GM18498 (cell line): Measurements from ENCODE around the gene FLT4.

Experiments
- ATAC-seq: cut with Tn5 transposase; IDR thresholded peaks from one replicate; pipeline ENCODE4 v1.9.1; 2021; ENCODE audit warnings: mild to moderate bottlenecking, moderate library complexity; ENCODE audit not compliant: unreplicated experiment

The FLT4 gene

DNA sequence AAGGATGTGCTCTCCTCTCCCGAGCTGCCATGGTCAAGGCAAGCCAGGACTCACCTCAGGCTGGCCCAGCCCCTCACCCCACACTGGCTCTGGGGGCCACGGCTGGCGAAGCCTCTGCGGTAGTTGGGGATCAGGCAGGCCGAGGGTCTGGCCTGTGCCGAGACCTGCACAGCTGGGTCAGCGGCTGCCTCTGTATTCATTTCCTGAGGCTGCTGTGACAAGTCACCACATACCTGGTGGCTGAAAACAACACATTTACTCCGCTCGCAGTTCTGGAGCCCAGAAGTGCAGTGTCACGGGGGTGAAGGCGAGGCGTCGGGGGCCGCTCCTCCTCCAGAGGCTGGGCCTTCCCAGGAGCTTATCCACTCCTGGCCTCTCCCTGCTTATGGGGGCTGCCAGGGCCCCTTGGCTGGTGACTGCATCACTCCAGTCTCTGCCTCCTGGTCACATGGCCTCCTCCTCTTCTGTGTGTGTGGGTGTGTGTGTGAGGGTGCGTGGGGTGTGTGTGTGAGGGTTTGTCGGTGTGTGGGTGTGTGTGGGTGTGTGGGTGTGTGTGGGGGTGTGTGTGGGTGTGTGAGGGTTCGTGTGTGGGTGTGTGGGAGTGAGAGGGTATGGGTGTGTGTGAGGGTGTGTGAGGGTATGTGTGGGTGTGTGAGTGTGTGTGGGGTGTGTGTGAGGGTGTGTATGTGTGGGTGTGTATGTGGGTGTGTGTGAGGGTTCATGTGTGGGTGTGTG lies 54.9 kb downstream of the FLT4 start:
- no peak for ATAC-seq

DNA sequence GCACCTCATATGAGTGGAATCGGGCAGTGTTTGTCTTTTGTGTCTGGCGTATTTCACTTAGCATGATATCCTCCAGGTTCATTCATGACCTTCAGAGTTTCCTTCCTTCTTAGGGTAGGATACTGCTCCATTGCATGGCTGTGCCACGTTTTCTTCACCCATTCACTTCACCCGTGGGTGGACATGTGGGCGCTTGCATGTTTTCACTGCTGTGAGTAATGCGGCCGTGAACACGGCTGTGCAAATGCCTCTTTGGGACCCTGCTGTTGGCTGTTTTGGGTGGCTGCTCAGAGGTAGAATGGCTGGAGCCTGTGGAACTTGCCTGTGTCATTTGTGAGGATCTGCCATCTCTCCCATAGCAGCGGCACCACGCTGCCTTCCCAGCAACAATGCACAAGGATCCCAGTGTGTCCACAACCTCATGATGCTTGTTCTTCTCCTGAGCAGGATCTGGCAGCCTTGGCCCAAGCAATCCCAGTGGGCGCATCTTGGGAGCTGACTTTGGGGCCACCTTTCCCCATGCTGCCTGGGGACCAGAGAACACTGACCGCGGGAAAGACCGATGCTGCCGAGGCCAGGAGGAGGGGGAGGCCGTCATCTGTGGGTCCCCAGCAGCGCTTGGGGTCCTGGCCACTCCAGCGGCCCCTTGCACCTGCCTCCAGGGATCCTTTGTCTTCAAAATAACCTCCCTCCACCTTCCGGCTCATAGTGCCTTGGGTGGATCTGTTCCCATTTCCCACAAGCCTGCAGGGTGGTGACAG lies 55.8 kb downstream of the FLT4 start:
- ATAC-seq = no peak

DNA sequence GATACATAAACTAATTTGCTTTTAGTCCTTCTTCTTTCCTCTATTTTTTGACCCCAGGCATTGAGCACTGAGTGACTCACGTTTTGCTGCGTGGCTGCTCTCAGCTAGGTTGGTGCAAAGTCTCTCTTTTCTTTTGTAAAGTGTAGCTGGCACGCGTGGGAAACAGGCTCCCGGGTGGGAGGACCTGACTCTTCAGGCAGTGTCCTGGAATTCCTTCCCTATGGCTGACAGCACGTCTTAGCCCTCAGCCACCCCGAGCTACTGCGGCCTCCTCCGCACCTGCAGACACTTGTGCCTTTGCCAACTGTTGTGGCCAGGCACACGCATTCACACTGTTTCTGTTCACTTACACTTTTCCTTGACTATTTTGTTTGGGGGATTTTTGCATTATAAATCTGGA lies 57.2 kb downstream of the FLT4 start:
- no peak for ATAC-seq

DNA sequence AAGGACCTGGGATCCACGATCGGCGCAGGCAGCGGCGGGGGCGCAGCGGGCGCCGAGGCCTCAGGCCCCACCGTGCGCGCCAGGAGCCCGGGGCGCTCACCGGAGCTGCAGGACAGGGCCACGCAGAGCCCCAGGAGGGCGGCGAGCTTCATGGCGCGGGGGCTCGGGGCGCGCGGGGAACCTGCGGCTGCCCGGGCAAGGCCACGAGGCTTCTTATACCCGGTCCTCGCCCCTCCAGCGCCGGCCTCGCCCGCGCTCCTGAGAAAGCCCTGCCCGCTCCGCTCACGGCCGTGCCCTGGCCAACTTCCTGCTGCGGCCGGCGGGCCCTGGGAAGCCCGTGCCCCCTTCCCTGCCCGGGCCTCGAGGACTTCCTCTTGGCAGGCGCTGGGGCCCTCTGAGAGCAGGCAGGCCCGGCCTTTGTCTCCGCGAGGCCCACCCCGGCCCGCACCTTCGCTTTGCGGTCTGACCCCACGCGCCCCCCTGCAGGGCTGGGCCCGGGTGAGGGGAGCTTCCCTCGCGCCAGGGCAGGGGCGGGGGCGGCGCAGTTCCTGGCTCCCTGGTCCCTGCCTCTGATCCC lies 58.0 kb downstream of the FLT4 start, which contains the start of gene SCGB3A1:
TSS of gene SCGB3A1 (minus strand) at position 189 of the 577 bp plus-strand sequence. CDS start at position 152, 37 bp downstream.
- no peak for ATAC-seq

DNA sequence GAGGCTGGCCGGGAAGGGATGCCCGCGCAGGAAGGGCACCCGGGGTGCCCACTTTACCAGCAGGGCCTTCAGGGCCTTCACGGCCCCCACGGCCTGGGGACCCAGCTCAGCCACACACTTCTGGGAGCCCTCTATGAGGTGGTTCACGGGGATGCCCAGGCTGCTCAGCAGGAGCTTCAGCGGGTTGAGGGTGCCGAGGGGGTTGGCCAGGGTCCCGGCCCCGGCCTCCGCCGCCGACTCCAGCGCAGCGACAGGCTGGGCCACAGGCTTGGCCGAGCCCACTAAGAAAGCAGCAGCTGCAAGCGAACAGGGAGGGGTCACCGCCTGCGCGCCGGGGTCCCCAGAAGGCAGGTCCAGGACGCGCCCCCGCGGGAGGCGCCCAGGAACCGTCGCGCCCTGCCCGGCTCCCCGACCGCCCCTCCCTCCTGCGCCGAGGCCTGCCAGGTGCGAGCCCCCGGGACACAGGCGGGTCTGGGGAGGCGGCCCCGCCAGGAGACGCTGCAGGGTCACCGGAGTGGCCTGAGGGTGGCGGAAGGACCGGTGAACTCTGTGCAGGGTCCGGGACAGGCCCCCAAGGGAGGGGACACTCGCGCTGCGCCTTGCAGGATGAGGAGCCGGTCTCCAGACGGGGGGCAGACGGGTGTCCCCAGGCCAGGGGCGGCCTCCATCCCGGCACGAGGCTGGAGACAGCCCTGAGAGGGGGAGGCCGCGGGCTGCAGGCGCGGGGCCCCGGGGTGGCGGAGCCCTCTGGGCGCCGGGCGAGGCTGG lies 58.7 kb downstream of the FLT4 start:
- peak; percentile 12 for ATAC-seq

DNA sequence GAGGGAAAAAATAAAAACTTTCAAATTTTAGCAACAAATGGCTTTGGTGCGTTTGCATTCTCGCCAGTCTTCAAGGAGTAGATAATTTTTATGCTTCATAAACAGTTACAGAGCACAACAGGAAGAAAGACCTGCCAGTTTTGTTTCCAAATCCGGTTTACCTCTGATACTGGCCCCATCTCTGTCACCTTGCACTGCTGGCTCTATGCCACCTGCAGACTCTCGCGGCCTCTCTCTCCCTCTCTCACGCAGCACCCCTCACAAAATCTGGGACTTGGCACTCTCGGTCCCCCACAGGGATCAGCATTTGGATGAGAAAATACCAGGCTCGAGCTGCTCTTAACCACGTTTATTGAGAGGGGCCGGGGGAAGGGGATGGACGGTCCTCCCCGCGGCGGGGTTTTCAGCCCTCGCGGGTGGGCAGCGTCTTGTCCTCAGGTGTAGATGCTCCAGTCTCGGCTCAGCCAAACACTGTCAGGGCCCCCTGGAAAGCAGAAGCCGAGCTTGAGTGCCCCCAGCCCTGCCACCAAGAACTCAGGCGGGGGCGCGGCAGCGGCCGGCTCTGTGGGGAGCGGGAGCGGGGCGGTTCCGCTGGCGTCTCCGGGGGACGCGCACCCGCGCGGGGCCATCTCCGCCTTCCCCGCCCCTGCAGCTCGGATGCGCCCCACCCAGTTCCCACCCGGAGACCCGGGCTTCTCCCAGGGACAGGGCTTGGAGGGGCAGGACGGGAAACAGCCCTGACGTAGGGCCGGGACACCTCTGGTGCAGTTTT lies 59.4 kb downstream of the FLT4 start:
- ATAC-seq = peak; percentile 47

DNA sequence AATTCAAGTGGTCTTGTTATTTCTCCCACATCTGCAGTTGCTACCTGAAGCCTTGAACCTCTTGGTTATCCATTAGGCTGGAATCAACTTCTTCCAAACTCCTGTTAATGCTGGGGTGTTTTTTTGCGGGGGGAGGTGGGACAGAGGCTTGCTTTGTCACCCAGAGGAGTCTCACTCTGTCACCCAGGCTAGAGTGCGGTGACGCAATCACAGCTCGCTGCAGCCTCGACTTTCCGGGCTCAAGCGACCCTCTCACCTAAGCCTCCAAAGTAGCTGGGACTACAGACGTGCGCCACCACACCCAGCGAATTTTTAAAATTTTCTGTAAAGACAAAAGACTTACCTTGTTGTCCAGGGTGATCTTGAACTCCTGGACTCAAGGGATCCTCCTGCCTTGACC lies 62.5 kb downstream of the FLT4 start:
- no peak for ATAC-seq

DNA sequence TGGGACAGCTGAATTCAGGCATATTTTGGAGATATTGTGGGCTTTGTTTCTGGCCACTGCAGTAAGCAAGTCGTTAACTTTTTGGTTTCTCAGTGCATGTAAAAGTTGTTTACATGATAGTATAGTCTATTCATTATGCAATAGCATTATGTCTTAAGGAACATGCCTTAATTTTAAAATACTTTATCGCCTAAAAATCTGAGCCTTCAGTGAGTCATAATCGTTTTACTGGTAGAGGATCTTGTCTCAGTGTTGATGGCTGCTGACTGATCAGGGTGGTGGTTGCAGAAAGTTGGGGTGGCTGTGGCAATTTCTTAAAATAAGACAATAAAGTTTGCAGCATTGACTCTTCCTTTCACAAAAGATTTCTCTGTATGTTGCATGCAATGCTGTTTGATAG lies 63.2 kb downstream of the FLT4 start:
- no peak for ATAC-seq

DNA sequence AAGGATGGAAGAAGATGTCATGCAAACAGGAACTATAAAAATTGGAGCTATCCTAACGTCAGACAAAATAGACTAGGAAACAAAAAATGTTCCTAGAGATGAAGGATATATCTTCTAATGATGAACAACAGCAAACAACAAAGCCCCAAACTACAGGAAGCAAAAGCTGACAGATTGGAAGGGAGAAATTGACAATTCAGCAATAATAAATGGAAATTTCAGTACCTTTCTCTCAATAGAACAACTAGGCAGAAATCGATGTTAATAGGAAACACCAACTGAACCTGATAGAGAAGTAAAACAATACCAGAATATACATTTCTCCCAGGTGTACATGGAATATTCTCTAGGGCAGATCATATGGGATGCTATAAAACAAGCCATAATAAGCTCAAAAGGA lies 65.7 kb downstream of the FLT4 start:
- no peak for ATAC-seq

DNA sequence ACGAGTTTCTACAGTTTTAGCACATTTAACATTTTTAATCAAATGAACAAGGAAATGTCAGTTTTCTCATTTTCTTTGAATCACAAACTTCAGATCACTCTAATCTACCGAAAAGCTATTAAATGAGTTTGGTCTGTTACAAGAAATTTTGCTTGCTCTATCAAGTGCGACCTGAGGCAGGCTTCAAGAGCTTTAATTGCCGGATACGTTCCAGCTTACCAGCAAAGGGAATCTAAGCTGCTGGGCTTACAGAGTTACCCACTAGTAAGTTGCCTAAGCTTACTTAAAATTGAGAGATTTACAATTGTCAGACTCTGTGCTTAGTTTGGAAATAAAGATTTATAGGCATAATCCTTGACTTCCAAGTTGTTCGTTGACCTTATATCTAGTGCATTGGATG lies 68.7 kb downstream of the FLT4 start:
- ATAC-seq = no peak

DNA sequence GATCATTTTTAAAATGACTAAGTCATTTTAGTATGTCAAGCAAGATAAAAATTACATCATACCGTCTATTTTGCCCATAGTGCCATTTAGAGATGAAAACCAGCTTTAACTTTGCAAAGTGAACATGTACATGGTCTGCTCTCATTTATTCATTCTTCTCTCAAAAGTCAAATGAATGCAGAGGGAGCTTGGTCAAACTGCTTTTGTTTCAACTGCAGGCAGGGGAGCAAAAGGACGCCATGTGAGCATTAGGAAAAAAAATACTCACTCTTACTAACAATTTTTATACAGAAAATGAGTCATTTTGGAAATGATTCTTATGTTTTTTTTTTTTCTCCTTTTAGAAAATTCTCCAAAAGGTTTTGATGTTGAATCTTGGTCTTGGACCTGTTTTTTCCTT lies 73.8 kb downstream of the FLT4 start:
- no peak for ATAC-seq

DNA sequence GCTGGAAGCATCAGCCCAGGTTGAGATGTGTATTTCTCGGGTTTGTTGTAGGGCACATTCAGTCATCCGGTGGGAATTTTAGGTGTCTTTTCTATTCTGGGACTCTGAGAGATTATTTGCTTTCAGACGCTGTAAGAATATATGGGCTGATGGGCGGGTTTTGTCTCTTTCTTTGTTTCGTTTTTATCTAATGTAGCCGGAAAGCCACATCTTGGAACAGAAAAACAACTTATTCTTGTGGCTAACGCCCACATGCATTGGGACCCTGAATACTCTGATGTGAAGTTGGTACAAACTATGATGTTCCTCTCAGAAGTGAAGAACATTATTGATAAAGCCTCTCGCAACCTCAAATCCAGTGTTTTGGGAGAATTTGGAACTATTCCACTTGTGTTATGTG lies 80.5 kb downstream of the FLT4 start:
- ATAC-seq = no peak

DNA sequence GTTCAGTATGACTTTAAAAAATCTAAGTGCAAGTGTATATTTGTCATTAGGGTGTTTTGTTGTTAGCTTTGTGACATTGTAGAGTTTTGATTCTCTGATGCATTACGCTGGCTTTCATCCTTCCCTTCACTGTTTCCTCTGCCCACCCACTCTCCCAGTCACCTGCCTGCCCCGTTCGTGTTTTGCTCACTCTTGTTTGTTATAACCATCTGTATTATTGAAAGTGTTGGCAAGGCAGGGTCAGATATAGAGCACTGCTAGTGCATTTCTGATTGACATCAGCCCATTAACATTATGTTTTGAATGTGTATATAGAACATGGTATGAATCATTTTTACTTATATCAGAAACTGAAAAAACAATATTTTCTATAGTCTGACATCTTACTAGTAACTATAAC lies 85.4 kb downstream of the FLT4 start:
- peak; percentile 36 for ATAC-seq

DNA sequence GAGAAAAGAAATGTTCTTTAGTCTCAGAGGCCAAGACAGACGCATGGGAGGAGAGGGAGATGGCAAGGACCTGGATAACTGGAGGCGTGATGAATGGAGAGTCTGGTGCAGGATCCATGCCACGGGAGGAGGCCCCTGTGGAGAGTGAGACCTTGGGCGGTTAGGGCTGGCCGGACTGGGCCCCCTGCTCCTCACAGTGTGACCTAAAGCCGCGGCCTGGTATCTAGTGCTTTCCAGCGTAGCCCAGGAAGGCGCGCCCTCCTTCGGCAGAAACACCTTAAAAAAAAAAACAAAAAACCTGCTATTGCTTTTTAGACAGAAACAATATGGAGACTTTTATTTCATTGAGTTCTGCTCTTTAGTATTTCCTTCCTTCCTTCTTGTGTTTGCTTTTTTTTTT lies 91.2 kb downstream of the FLT4 start:
- no peak for ATAC-seq

DNA sequence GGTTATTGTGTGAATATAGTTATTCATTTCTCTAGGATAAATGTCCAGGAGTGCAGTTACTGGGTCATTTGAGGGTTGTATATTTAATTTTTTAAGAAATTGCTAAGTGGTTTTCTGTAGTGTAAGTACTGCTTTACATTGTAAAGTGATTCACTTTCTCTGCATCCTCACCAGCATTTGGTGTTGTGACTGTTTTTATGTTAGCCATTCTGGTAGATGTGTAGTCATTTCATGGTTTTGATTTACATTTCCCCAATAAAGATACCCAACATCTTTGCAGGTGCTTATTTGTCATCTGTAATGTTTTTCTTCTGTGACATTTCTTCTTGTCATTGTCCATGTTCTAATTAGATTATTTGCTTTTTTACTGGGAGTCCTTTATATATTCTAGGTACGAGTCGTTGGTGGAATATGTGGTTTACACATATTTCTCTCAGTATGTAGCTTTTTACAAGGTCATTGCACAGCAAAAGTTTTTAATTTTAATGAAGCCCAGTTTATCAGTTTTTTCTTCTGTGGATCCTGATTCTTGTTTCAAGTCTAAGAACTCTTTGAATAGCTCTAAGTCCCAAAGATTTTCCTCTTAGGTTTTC lies 92.1 kb downstream of the FLT4 start:
- ATAC-seq = no peak

DNA sequence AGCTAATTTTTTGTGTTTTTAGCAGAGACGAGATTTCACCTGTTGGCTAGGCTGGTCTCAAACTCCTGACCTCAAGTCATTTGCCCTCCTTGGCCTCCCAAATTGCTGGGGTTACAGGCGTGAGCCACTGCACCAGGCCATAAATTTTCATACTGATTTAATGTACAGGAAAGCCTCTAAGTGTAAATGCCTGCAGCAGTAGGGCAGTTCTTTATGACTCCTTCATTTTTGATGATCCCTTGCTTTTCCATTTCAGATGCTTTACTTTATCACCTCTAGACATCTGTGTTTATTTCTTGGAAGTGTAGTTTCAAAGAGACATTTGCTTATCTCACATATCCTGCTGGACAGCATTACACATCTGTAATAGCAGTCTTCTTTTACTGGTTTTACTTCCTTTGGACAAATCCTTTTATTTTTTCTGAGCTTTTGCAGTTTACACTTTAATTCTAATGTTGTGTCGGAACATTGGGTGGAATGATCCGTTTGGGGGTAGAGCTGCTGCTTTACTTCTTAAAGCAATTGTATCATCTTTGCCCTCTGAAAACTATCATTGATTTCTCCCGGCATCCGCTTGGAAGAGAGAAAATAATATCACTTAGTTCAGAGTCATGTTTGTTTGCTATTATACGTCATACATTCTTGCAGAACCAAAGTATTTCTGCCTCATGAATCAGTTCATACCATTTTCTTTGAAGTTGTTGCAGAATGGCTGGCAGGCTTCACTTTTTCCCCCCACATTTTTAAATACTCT lies 94.1 kb downstream of the FLT4 start:
- no peak for ATAC-seq

DNA sequence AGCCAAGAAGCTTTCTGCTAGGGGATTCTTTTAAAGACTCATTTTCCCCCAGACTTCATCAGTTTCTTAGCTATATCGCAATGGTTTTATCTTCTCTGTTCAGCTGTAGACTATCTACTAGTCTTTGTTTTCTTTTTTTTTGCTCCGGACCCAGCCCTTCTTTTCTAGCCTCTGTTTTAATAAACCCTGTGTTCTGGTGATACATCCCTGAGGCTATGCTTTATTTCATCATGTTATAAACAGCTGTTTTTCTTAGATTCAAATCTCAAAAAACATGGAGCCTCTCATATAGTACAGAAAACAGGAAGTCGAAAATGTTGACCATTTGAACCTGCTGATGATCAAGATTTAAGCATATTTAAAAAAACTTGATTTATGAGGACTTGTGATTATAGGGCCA lies 95.9 kb downstream of the FLT4 start:
- no peak for ATAC-seq
